NCI-H1436 (cell line): Measurements from ENCODE around the gene PTPRJ.

Source experiments
- DNase-seq: peaks from one replicate; lab custom pipeline; 2025; lab: John Stamatoyannopoulos, UW

Gene PTPRJ

DNA sequence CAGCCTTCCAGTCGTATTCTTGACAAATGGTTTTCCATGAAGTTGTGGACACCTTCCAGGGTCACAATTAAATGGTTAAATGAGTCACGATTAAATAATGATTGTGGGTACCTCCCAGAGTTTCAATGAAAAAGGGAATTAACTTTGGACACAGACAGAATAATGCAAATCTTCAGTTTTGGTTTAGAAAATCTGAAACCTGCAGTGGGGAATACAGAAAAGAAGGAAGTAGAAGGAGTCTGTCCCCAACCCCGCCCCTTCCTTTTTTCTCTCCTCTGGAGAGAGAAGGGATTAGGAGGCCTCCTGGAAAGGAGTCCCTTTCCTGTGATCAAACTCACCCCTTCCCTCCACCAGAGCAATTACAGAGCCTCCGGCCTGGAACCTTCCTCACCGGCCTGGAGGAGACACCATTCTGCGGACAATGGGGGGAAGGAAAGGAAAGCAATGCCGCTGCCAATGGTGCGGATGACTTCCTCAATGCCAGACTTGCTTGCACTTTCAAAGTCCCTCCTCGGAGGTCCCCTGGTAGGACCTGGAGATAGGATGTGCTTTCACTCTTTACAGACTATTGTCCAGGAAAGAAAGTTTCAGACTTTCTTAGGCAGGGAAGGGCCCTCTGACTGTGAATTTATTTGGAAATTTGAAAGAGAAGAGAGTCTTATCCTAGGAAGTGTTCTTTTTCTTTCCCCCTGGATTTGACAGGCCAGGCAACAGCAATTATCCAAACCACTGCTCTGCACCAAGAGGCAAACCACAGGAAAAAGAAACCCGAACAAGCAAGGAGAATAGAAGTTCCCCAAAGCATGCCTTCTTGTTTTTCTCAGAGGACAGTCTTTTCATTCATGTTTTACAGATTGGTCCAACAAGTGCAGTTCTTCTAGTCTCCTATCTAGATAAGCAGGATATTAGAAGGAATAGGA lies 86.8 kb downstream of the PTPRJ start:
- DNase-seq, result no peak

GRCh38 chr11:48073031-48073861 lies 92.9 kb downstream of the PTPRJ start:
- no peak for DNase-seq

- no peak for DNase-seq
Measured at GRCh38 chr11:48074425-48075181, 94.2 kb downstream of the PTPRJ start.

DNA sequence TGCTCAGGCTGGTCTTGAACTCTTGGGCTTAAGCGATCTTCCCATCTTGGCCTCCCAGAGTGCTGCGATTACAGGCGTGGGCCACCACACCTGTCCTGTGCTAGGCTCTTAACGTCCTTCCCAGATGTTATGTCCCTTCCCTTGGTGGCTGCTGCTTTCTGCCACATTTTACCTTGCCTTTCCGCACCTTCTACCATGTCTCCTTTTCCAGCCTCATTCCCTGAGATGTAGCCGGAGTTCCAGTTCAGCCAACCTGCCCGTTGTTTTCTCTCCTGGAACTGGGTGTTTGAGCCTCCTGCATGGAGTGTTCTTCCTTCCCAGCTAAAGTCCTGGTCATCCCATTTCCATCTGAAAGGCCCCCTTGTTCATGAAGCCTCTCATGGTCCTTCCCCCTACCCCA lies 95.3 kb downstream of the PTPRJ start:
- no peak for DNase-seq

GRCh38 chr11:48077251-48077650 lies 96.9 kb downstream of the PTPRJ start:
- no peak for DNase-seq

- no peak for DNase-seq
Measured at GRCh38 chr11:48078689-48079088, 98.3 kb downstream of the PTPRJ start.

GRCh38 chr11:48079596-48079995 lies 99.2 kb downstream of the PTPRJ start:
- DNase-seq, result no peak

DNA sequence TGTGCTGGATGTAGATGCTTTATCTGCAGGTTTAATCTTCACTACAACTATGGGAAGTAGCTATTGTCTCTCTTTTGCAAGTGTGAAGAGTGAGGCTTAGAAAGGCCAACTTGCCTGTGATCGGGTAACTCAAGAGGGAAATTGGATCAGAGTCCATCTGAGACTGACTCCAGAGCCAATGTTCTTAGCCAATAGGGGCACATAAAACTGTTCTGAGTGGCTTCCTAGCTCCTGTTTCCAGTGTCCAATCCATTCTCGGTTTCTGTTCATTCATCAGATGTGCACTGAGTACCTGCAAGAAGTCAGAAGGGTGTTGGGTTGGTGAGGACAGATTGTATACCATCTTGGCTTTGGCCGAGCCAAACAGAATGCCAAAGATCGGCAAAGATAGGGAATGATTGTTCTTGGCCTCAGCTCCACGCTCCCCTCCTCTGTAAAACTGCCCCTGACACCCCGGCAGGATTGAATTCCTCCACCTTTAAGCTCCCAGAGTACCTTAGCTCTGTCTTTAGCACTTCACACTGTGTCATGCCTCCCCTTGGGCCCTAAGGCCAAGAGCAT lies 100.0 kb downstream of the PTPRJ start:
- DNase-seq, result no peak

- DNase-seq, result no peak
Measured at GRCh38 chr11:48081151-48082010, 101.0 kb downstream of the PTPRJ start.

- DNase-seq, result no peak
Measured at GRCh38 chr11:48082771-48083170, 102.4 kb downstream of the PTPRJ start.

- no peak for DNase-seq
Measured at GRCh38 chr11:48083421-48083820, 103.1 kb downstream of the PTPRJ start.

GRCh38 chr11:48085688-48086087 lies 105.3 kb downstream of the PTPRJ start:
- no peak for DNase-seq

GRCh38 chr11:48087422-48087821 lies 107.1 kb downstream of the PTPRJ start:
- no peak for DNase-seq

DNA sequence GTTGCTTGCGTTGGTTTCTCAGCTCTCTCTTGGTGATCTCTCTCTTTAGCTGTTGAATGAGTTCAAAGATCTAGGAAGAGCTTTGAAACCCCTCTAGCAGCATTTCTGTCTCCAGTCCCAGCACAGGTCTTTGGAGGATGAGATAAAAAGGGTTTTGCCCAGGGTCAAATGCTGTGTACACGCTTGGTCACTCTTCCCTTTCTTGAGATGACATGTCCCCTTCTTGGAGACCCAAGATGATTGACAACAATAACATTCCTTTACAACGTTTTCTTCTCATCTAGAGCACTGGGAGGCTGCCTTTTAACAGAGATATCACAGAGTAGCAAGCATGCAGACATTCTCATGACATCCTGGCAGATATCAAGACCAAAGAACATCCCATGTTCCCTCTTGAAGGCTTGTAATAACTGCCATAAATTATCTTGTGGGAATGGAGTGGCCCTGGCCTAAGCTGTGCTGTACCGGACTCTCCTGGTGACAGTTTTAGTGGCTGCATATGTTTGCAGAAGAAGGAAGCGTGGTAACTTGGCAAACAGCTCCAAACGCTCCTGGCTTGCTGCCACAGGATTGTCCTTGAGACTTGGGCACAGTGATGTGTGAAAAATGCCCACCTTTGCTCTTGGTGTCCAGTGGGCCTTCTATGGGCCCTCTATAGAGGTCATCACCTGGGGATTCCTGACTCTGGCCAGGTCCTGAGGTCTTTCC lies 107.8 kb downstream of the PTPRJ start:
- DNase-seq, result no peak

- no peak for DNase-seq
Measured at GRCh38 chr11:48088682-48089050, 108.3 kb downstream of the PTPRJ start.

- no peak for DNase-seq
Measured at GRCh38 chr11:48090174-48090573, 109.8 kb downstream of the PTPRJ start.

DNA sequence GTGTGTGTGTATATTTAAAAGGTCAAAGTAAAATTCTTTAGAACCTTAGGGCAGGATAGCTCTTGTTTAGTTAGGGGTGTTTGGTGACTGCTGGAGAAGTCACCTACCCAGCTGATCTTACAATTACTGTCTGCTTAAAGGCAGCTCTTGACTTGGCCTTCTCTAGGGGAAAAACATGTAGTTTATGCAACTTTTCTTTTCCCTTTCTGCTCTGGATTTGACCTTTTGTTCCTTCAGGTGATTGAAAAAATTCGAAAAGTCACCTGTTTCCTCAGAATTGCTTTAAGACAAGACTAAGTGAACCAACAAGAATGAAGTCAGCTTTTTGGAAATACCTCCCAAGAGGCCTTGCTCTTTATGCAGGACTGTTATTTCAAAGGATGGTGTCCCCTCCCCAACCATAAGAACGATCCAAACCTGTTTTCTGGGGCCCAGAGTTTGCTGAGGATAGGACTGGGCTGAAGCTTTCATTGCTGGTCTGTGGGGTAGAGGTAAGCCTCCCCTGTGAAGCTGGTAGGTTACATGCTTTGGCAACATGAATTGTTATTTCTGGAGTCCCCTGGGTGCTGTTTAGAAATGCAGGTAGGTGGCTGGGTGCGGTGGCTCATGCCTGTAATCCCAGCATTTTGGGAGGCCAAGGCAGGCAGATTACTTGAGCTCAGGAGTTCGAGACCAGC lies 111.2 kb downstream of the PTPRJ start:
- no peak for DNase-seq

DNA sequence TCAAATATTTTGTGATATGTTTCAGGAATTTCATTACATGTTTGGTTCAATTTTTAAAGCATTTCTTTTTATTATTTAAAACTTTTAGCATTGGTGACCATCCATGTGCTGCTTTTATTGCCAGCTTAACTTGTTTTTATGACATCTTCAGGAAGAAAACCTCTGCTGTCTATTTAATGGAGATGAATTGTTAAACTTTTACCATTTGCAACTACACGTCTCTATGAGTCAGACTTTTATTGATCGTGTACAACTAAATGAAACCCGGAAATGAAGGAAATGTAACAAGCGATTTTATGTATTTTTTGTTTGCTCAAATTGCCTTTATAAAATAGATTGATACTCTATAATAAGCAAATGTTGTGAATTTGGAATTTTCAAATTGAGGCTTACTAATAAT lies 113.0 kb downstream of the PTPRJ start:
- no peak for DNase-seq

GRCh38 chr11:48093795-48094642 lies 113.7 kb downstream of the PTPRJ start:
- DNase-seq, result no peak
